HG03025 (cell line): Measurements from ENCODE around the gene STAG1.
"Not testable (repeated sequence)": the region's sequence is repeated elsewhere in the genome, so short reads cannot be mapped to it uniquely, and the experiment has no call there.

Experiments
- ATAC-seq: cut with Tn5 transposase; IDR thresholded peaks from one replicate; pipeline ENCODE4 v1.9.1; 2021; ENCODE audit warnings: mild to moderate bottlenecking, moderate library complexity; ENCODE audit not compliant: unreplicated experiment, low FRiP score

STAG1 gene

GRCh38 chr3:136437043-136437442, 315.1 kb downstream of the STAG1 start:
- no peak for ATAC-seq

DNA sequence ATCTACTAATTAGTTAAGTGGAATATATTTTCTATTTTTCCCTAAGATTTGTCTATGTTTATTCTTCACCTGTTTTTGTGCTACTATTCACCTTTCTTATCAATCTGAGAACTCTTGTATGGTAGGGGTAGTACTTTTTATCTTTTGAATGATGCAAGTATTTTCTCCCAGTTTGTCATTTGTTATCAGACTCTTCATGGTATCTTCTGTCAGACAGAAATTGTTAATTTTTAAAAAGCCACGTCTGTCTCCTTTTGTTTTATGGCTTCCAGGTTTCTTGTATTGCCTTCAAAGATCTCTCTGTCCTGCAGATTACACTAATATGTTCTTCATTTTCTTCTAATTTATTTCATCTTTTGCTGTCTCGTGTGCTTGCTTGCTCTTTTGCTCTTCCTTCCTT, 317.7 kb downstream of the STAG1 start:
- no peak for ATAC-seq

DNA sequence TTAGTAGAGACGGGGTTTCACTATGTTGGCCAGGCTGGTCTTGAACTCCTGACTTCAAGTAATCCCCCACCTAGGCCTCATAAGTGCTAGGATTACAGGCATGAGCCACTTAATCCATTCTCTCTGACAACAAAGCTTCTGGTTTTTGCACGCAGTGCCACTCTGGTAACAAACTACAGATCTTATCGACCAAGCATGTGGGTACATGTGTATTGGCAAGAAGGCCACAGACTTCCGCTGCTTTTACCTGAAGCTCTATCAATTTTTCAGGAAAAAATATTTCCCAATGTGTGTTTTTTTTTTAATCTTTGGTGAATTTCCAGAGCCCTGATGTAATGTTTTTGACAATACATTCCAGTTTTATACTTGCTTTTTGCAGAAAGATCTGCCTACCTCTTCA, 319.5 kb downstream of the STAG1 start:
- ATAC-seq = no peak

DNA sequence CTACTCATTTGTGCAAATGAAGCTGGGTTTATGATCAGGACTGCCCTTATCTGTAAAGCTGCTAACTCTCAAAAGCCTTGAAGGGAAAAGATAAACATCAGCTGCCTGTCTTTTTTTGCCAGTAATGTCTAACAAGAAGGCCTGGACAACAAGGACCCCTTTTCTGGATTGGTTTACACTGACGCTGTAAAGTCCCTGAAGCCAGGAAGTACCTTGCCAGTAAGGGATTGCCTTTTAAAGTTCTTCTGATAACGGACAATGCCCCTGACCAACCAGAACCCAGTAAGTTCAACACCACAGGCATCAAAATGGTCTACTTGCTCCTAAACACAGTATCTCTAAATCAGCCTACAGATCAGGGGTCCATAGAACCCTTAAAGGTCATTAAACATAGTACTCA, 324.0 kb downstream of the STAG1 start:
- ATAC-seq = no peak

- ATAC-seq = no peak
These were observed 324.9 kb downstream of the STAG1 start for GRCh38 chr3:136427236-136427635.

DNA sequence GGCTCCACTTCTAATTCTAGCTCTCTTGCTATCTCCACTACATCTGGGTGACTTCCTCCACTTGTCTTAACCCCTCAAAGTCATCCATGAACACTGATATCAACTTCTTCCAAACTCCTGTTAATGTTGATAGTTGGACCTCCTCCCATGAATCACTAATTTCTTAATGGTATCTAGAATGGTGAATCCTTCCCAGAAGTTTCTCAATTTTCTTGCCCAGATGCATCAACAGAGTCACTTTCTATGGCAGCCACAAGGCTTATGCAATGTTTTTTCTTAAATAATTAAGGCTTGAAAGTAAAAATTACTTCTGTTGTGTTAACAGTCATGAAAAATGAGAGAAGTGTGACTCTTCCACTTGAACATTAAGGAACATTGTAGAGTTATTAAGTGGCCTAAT, 337.7 kb downstream of the STAG1 start:
- ATAC-seq = no peak

DNA sequence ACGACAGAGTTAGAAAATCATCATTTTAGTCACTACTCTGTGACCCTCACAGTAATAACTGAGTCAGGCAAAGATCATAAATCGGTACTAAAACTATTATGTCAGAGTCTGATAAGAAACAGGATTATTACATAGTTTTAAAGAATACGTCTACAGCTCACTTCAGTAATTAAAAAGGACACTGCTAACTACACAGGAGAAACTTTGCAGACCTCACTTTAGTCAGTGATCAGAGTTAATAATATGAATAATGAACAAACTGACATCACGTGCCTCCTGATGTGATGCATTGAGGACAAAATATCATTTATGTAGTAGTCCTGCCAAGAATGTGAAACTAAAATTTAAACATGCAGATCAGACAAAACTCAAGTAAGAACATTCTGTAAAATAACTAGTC, 339.9 kb downstream of the STAG1 start:
- ATAC-seq = no peak

GRCh38 chr3:136409549-136409948, 342.6 kb downstream of the STAG1 start:
- no peak for ATAC-seq

DNA sequence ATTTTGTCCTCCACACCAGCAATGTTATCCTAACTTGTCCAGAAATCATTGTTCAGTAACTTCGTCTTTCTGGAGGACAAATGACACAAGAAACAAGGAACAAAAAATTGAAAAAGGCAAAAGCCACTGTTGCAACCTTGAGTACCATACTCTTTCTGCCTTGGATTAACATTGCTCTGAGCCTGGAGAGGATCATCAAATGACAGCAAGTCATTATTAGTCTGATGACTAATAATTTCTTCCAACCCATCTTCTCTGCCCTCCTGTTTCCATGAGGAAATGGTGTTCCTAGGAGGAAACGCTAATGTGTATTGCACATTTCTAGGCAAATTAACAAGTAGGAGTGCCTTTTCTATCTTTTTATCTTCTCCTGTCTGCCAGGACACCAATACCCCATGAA, 348.1 kb downstream of the STAG1 start:
- no peak for ATAC-seq

GRCh38 chr3:136396916-136397315, 355.3 kb downstream of the STAG1 start:
- ATAC-seq = no peak

- no peak for ATAC-seq
These were observed 361.6 kb downstream of the STAG1 start for GRCh38 chr3:136390574-136390973.

DNA sequence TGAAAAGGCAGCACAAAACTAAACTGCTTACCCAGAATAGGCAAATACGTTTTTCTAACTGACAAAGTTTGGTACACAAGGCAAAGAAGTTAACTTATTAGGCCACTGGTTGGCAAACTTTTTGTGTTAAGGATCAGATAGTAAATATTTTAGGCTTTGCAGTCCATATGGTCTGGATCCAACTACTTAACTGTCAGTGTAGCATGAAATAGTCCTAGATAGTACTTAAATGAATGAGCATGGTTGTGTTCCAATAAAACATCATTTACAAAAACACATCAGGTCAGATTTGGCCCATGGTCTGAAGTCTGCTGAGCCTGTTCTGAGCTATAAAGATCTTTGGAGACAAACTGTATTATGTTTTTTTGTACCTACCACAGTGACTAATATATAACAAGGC, 365.1 kb downstream of the STAG1 start:
- no peak for ATAC-seq

DNA sequence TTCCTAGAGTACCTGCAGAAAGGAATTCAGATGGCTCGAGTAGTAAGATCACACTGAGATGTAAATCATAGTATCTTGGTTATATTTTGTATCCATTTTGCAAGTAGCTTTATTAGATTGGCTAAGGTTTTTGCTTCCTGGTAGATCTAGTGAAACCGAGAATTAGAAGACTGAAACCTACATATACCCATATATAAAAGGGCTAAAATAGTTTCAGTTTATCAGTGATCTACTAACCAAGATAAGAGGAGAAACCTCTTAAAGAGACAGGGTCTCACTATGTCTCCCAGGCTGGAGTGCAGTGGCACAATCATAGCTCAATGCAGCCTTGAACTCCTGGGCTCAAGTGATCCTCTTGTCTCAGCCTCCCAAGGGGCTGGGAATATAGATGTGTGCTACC, 366.7 kb downstream of the STAG1 start:
- no peak for ATAC-seq

GRCh38 chr3:136381051-136381450, 371.1 kb downstream of the STAG1 start:
- ATAC-seq = no peak

DNA sequence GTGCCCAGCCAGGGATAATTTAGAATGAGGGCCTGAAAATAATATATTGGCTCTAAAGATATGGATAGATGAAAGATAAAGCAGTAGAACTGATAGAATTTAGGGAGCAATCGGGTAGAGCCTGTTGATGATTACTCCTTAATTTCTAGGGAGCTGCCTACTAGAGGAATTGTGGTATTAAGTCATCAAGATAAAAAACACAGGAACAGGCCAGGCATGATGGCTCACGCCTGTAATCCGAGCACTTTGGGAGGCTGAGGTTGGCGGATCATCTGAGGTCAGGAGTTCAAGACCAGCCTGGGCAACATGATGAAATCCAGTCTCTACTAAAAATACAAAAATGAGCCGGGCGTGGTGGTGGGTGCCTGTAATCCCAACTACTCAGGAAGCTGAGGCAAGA, 371.6 kb downstream of the STAG1 start:
- no peak for ATAC-seq

DNA sequence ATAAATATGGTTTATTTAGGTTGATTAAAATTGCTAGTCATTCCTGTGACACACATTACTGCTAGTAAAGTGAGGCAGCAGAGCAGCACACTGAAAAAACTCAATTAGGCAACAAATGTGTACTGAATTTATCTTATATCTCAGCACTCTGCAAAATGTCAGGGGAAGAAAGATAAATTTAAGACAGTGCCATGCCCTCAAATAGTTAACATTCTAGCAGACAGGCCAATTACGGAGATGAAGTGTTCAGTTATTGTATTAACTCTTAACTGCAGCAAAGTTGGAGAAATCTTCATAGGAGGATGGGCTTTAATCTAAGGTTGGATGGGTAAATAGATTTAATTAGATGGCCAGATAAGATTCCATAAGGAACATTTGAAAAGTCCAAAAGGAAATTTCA, 374.2 kb downstream of the STAG1 start:
- no peak for ATAC-seq

DNA sequence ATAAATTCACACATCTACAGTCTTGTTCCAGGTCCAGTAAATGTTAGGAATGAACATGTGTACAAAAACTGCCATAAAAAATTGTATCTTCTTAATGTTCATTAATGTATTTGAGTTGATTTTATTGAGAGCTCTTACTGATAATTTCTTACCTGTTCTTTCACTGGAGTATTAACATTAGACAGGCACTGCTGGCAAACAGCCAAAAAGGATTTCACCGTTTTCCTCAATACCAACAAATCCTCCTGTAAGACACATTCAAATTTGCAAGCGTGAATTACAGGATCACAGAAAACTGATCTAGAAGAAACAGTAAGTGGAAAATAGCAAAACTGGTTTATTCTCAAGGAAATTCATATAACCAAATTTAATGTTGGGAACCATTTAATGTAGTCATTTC, 374.7 kb downstream of the STAG1 start:
- ATAC-seq = no peak

DNA sequence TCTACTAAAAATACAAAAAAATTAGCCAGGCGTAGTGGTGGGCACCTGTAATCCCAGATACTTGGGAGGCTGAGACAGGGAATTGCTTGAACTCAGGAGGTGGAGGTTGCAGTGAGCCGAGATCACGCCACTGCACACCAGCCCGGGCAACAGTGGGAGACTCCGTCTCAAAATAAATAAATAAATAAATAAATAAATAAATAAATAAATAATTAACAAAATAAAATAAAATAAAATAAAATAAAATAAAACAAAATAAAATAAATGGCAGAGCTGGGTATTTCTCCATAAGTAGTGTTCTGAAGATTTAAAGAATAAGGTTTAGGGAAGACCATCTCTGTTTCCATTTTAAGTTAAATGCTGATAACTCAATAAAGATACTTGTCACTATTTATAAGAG, 376.4 kb downstream of the STAG1 start:
- ATAC-seq = not testable (repeated sequence)

GRCh38 chr3:136366289-136366688, 385.9 kb downstream of the STAG1 start:
- no peak for ATAC-seq

- no peak for ATAC-seq
These were observed 398.7 kb downstream of the STAG1 start for GRCh38 chr3:136353461-136353860.

GRCh38 chr3:136351905-136352304, 400.3 kb downstream of the STAG1 start:
- ATAC-seq = no peak

DNA sequence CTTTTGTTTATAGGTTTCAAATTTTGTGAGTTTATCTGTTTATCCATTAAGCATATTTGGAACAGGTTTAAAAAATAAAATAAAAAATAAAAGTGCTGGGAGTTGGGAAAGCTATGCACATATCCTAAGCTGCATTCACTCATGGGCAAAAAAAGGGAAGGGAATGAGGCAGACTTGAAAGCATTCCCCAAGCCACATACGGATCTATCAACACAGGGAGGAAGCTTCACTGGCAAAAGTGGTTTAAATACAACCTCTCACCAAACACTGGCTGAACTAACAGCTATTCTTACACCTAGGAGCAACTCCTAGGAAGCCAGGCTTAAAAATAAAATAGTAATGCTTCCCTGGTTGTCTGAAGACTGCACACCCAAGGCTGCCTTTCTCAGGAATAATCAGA, 400.8 kb downstream of the STAG1 start:
- no peak for ATAC-seq

GRCh38 chr3:136350557-136350956, 401.6 kb downstream of the STAG1 start:
- no peak for ATAC-seq

GRCh38 chr3:136350132-136350531, 402.0 kb downstream of the STAG1 start:
- no peak for ATAC-seq
